WTC11 (cell line): Measurements from ENCODE around the gene LRRTM1. TPM values are rescaled to one million over a fixed set of nuclear protein-coding genes. Genes with fewer than 3 reads are reported as not detected.
A peak's percentile ranks its signal among the peaks of the same experiment; 100 is the strongest.

Experiments used
- ATAC-seq: fragments of 200-7000 bp; cut with Tn5 transposase; 2 replicates; pipeline ENCODE4 v1.10.0; 2021; ENCODE audit warnings: mild to moderate bottlenecking, moderate library complexity
- Bru-seq: library from RNA; stranded (reverse); fragments of 400-500 nt; gene quantifications from one replicate; lab custom pipeline; 2021; lab: Mats Ljungman, UMichigan
- CTCF ChIA-PET: fragments of 300-600 bp; sonication (Branson Sonifier 250); formaldehyde crosslinking; loops from one replicate; lab custom pipeline; 2021; ENCODE audit warnings: antibody characterized with exemption; lab: Charles Lee
- POLR2A ChIA-PET: fragments of 350-600 bp; sonication (Branson Sonifier 250); formaldehyde crosslinking; loops from one replicate; lab custom pipeline; 2021; ENCODE audit warnings: antibody characterized with exemption; lab: Charles Lee
- DNase-seq: peaks from one replicate; pipeline ENCODE4 v3.0.0; 2021; ENCODE audit warnings: low spot score
- H3K27ac Mint-ChIP-seq: 2 replicates; pipeline ENCODE4 v1.8.0; 2021; ENCODE audit warnings: mixed read lengths
- H3K27me3 Mint-ChIP-seq: 2 replicates; pipeline ENCODE4 v1.8.0; 2021; ENCODE audit warnings: low read depth, mild to moderate bottlenecking, moderate library complexity, mixed read lengths
- H3K36me3 Mint-ChIP-seq: 2 replicates; pipeline ENCODE4 v1.8.0; 2021; ENCODE audit warnings: mixed read lengths
- H3K4me1 Mint-ChIP-seq: 2 replicates; pipeline ENCODE4 v1.8.0; 2022; ENCODE audit warnings: mixed read lengths
- H3K4me3 Mint-ChIP-seq: 2 replicates; pipeline ENCODE4 v1.8.0; 2021; ENCODE audit warnings: mild to moderate bottlenecking, moderate library complexity, mixed read lengths
- H3K9me3 Mint-ChIP-seq: 2 replicates; pipeline ENCODE4 v1.8.0; 2021; ENCODE audit warnings: mixed read lengths
- CBFB ChIP-seq: sonication (generic); formaldehyde crosslinking; IDR thresholded peaks from 2 replicates; pipeline ENCODE4 v1.8.1; 2022; ENCODE audit warnings: mild to moderate bottlenecking, low read depth, missing genetic modification reagents
- CREM ChIP-seq: sonication (generic); formaldehyde crosslinking; IDR thresholded peaks from 2 replicates; pipeline ENCODE4 v1.8.1; 2022; ENCODE audit warnings: mild to moderate bottlenecking, missing genetic modification reagents, moderate library complexity
- FOXK1 ChIP-seq: sonication (generic); formaldehyde crosslinking; IDR thresholded peaks from 2 replicates; pipeline ENCODE4 v1.8.0; 2022; ENCODE audit warnings: mild to moderate bottlenecking, moderate library complexity, missing genetic modification reagents
- FOXP1 ChIP-seq: sonication (generic); formaldehyde crosslinking; IDR thresholded peaks from 2 replicates; pipeline ENCODE4 v1.8.0; 2022; ENCODE audit warnings: missing genetic modification reagents, mild to moderate bottlenecking, moderate library complexity, borderline replicate concordance
- HMGXB4 ChIP-seq: sonication (generic); formaldehyde crosslinking; IDR thresholded peaks from 2 replicates; pipeline ENCODE4 v1.8.1; 2023; ENCODE audit warnings: mild to moderate bottlenecking, moderate library complexity, missing genetic modification reagents
- IRF1 ChIP-seq: sonication (generic); formaldehyde crosslinking; IDR thresholded peaks from 2 replicates; pipeline ENCODE4 v1.8.0; 2023; ENCODE audit warnings: missing genetic modification reagents
- JUN ChIP-seq: sonication (generic); formaldehyde crosslinking; IDR thresholded peaks from 2 replicates; pipeline ENCODE4 v1.8.0; 2023; ENCODE audit warnings: mild to moderate bottlenecking, missing genetic modification reagents
- MXD4 ChIP-seq: fragments of 250-450 bp; sonication (Bioruptor Pico); IDR thresholded peaks from 2 replicates; pipeline ENCODE4 v1.8.0; 2021; ENCODE audit warnings: mild to moderate bottlenecking, moderate library complexity, borderline replicate concordance
- PREB ChIP-seq: sonication (generic); formaldehyde crosslinking; IDR thresholded peaks from 2 replicates; pipeline ENCODE4 v1.8.1; 2022; ENCODE audit warnings: mild to moderate bottlenecking, missing genetic modification reagents, moderate library complexity, borderline replicate concordance
- ZBTB21 ChIP-seq: sonication (generic); formaldehyde crosslinking; IDR thresholded peaks from 2 replicates; pipeline ENCODE4 v1.8.1; 2023; ENCODE audit warnings: mild to moderate bottlenecking, missing genetic modification reagents, borderline replicate concordance
- ZNF121 ChIP-seq: sonication (generic); formaldehyde crosslinking; IDR thresholded peaks from 2 replicates; pipeline ENCODE4 v1.8.0; 2023; ENCODE audit warnings: missing genetic modification reagents
- ZNF281 ChIP-seq: sonication (generic); formaldehyde crosslinking; IDR thresholded peaks from 2 replicates; pipeline ENCODE4 v1.8.0; 2023; ENCODE audit warnings: mild to moderate bottlenecking, missing genetic modification reagents
- ZNF396 ChIP-seq: fragments of 250-450 bp; sonication (Bioruptor Pico); IDR thresholded peaks from 2 replicates; pipeline ENCODE4 v1.8.0; 2021; ENCODE audit warnings: mild to moderate bottlenecking, moderate library complexity, borderline replicate concordance
- ZNF416 ChIP-seq: fragments of 250-450 bp; sonication (Bioruptor Pico); IDR thresholded peaks from 2 replicates; pipeline ENCODE4 v1.9.0; 2021; ENCODE audit warnings: mild to moderate bottlenecking, inconsistent platforms
- ZNF532 ChIP-seq: fragments of 250-450 bp; sonication (Bioruptor Pico); IDR thresholded peaks from 2 replicates; pipeline ENCODE4 v1.9.0; 2021; ENCODE audit warnings: mild to moderate bottlenecking, borderline replicate concordance
- ZSCAN18 ChIP-seq: fragments of 250-450 bp; sonication (Bioruptor Pico); IDR thresholded peaks from 2 replicates; pipeline ENCODE4 v2.1.2; 2022; ENCODE audit warnings: mild to moderate bottlenecking, moderate library complexity
- long read RNA-seq, 3 experiments: library from RNA in 1 of 3; library from capped mRNA in 1 of 3; library from polyadenylated mRNA in 1 of 3; unstranded in 2 of 3; stranded (forward) in 1 of 3; transcript quantifications; one replicate each; pipeline ENCODE4 v2.0.0, GENCODE V29; 2021
- total RNA-seq: library from RNA; stranded (reverse); gene quantifications from 3 replicates; pipeline ENCODE4 v1.2.3, GENCODE V29; 2021
- TF ChIP-seq, protein P1 (sequence below): sonication (generic); formaldehyde crosslinking; IDR thresholded peaks from 2 replicates; pipeline ENCODE4 v1.8.1; 2022; ENCODE audit warnings: low read depth, missing genetic modification reagents, borderline replicate concordance

The LRRTM1 gene
- total RNA-seq (1.1 to 1.4 TPM (median 1.2 TPM) in 3 replicates), Bru-seq, nascent RNA (percentile 34 among the genes with signal in this experiment)
- long read RNA-seq, experiment 1, partial matches to known transcripts = 2 of 2 reads
- long read RNA-seq, experiment 1, other reads (novel, unspliced or antisense) = 0 of 2 reads
- long read RNA-seq, experiment 2, partial matches to known transcripts = 0 of 2 reads
- long read RNA-seq, experiment 2, other reads (novel, unspliced or antisense) = 2 of 2 reads
- long read RNA-seq, experiment 3 = 0 reads

DNA sequence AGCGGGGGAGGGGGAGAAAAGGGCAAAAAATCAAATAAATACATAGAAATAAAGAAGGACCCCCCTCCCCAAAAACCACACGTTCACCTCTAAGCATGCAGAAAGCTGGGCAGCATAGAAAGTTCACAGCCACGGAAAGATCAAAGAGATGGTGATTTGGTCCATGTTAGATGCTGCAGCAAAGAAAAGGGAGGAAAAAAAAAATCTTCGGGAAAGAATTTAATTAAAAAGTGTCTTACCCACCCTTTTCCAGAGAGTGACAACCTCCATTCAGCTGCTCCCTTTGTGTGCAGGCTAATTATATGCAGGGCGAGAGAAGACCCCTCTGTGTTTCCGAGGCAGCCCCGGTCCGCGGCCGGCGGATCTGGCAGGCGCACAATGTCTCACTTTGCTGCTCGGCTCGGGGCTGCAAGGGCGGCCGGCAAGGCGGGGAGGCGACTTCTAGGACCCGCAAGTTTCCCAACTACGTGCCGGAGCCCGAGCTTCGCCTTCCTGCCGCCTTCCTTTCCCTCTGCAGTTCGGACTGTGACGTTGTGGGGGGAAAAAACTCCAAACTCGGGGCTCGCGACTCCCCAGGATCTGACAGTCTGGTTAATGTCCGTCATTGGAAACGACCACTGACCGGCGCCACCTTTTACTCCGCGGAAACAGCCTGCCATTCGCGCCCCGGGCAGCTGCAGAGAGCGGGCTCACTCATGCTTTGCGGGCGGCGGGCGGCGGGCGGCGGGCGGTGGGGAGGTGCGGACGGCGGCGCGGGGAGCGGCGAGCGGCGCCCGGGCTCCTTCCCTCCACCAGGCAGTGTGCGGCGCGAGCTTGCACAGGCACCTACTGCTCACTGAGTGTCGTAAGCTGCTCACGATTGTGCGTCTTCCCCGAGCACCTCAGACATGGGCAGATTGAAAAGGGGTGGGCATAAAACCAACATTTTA lies at the start of gene LRRTM1:
Gene LRRTM1, minus strand, starts transcription at position 844 of the 929 bp plus-strand sequence. CDS start 933 bp downstream, outside the sequence.
- Mint-ChIP-seq H3K4me1 (peaks cover 59% of the 10 kb centered on the region), H3K27me3 (peaks cover 82% of the 10 kb centered on the region), H3K4me3 (peak within 1 kb of the TSS; percentile 81), H3K27ac (no peak within 1 kb of the TSS), H3K36me3 (no peaks in the 10 kb centered on the region), H3K9me3 (no peaks in the 10 kb centered on the region)
- POLR2A ChIA-PET = no interaction called here
- CTCF ChIA-PET = interaction anchor here (0.6 to 2.3 kb wide), 2 partner anchors 66 to 416 kb away, joined by 4 to 7 read pairs; no protein-coding TSS in a partner anchor
- DNase-seq = peak; percentile 58
- TF ChIP-seq CBFB (CRISPR knock-in tag) (no peak), ZNF416 (CRISPR knock-in tag) (no peak), ZNF281 (CRISPR knock-in tag) (peak; percentile 32; the same call in 1 of the 2 replicates)
- ATAC-seq = peak; percentile 30

DNA sequence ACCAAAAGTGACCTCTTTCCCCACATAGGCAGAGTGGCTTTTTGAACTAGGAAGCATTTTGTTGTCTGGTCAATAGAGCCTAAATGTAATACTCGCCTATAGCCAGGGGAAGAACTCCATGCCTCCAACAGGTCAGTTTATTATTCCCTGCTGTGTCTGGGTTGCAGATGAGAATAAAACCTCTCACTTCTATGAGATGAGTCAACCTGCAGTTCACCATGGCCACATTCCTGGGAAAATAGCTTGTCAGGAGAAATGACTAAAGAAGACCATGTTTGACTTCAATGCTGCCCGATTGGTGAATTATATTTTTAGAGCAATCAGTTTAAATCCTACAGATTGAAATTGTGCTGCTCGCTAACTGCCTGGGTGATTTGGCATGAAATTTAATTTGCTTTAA lies 46.7 kb upstream of the LRRTM1 start:
- ATAC-seq = no peak
- H3K36me3 Mint-ChIP-seq = no peaks in the 10 kb centered on the region
- TF ChIP-seq ZNF532 (CRISPR knock-in tag) (no peak), HMGXB4 (no peak), PREB (CRISPR knock-in tag) (no peak), MXD4 (CRISPR knock-in tag) (no peak), CREM (CRISPR knock-in tag) (no peak), FOXP1 (CRISPR knock-in tag) (no peak), IRF1 (CRISPR knock-in tag) (no peak), ZNF396 (CRISPR knock-in tag) (no peak), FOXK1 (CRISPR knock-in tag) (no peak), ZNF121 (CRISPR knock-in tag) (no peak), JUN (CRISPR knock-in tag) (no peak), ZBTB21 (no peak), ZSCAN18 (CRISPR knock-in tag) (no peak)
- TF ChIP-seq, protein P1, sequence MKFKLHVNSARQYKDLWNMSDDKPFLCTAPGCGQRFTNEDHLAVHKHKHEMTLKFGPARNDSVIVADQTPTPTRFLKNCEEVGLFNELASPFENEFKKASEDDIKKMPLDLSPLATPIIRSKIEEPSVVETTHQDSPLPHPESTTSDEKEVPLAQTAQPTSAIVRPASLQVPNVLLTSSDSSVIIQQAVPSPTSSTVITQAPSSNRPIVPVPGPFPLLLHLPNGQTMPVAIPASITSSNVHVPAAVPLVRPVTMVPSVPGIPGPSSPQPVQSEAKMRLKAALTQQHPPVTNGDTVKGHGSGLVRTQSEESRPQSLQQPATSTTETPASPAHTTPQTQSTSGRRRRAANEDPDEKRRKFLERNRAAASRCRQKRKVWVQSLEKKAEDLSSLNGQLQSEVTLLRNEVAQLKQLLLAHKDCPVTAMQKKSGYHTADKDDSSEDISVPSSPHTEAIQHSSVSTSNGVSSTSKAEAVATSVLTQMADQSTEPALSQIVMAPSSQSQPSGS = no peak
- ChIA-PET POLR2A (no interaction called here), CTCF (interaction anchor here (1.6 kb wide), 1 partner anchor 25 kb away, joined by 3 read pairs; no protein-coding TSS in a partner anchor)
- no peak overlapping the region for H3K4me3 Mint-ChIP-seq
- no peaks in the 10 kb centered on the region for H3K9me3 Mint-ChIP-seq
- no peak for DNase-seq
- peaks cover 67% of the 10 kb centered on the region for H3K27me3 Mint-ChIP-seq
- H3K4me1 Mint-ChIP-seq = peaks cover 26% of the 10 kb centered on the region
- no peak overlapping the region for H3K27ac Mint-ChIP-seq
